HG02973 (cell line): Measurements from ENCODE around the gene RAPGEF1.
"Not testable (repeated sequence)": the region's sequence is repeated elsewhere in the genome, so short reads cannot be mapped to it uniquely, and the experiment has no call there.

Experiments used
- ATAC-seq: cut with Tn5 transposase; IDR thresholded peaks from one replicate; pipeline ENCODE4 v1.9.1; 2021; ENCODE audit warnings: moderate library complexity; ENCODE audit not compliant: unreplicated experiment

The RAPGEF1 gene

GRCh38 chr9:131731237-131731636, 8.6 kb downstream of the RAPGEF1 start:
- no peak for ATAC-seq

- ATAC-seq: no peak
These were observed 10.9 kb downstream of the RAPGEF1 start for GRCh38 chr9:131728961-131729360.

GRCh38 chr9:131728546-131728910, 11.3 kb downstream of the RAPGEF1 start:
- no peak for ATAC-seq

- ATAC-seq: no peak
These were observed 11.9 kb downstream of the RAPGEF1 start for GRCh38 chr9:131727795-131728545.

- ATAC-seq: no peak
These were observed 12.6 kb downstream of the RAPGEF1 start for GRCh38 chr9:131727184-131727759.

- no peak for ATAC-seq
These were observed 15.2 kb downstream of the RAPGEF1 start for GRCh38 chr9:131724683-131725082.

- no peak for ATAC-seq
These were observed 16.2 kb downstream of the RAPGEF1 start for GRCh38 chr9:131723632-131724031.

GRCh38 chr9:131722255-131722654, 17.6 kb downstream of the RAPGEF1 start:
- ATAC-seq: no peak

GRCh38 chr9:131721076-131721475, 18.8 kb downstream of the RAPGEF1 start:
- no peak for ATAC-seq

- ATAC-seq: no peak
These were observed 19.5 kb downstream of the RAPGEF1 start for GRCh38 chr9:131720330-131720729.

GRCh38 chr9:131719262-131719908, 20.5 kb downstream of the RAPGEF1 start:
- ATAC-seq: no peak

GRCh38 chr9:131717719-131718460, 22.0 kb downstream of the RAPGEF1 start:
- no peak for ATAC-seq

GRCh38 chr9:131715906-131716305, 24.0 kb downstream of the RAPGEF1 start:
- no peak for ATAC-seq

- no peak for ATAC-seq
These were observed 25.1 kb downstream of the RAPGEF1 start for GRCh38 chr9:131714821-131715220.

GRCh38 chr9:131714161-131714646, 25.7 kb downstream of the RAPGEF1 start:
- no peak for ATAC-seq

- ATAC-seq: no peak
These were observed 26.9 kb downstream of the RAPGEF1 start for GRCh38 chr9:131713016-131713415.

- ATAC-seq: no peak
These were observed 27.6 kb downstream of the RAPGEF1 start for GRCh38 chr9:131712151-131712716.

GRCh38 chr9:131709771-131710431, 30.0 kb downstream of the RAPGEF1 start:
- ATAC-seq: peak; percentile 67

GRCh38 chr9:131709010-131709770, 30.7 kb downstream of the RAPGEF1 start:
- not testable (repeated sequence) for ATAC-seq
